ENCODE results near the gene SNRPE. TPM values are rescaled to one million over a fixed set of nuclear protein-coding genes. Genes with fewer than 3 reads are reported as not detected.

Gene SNRPE
- total RNA-seq: 199 and 219 TPM in 2 replicates
- polyA plus RNA-seq: 161 and 196 TPM in 2 replicates
- polyA plus RNA-seq (2011; cell fraction: cytosol; rRNA removed): 298 and 430 TPM in 2 replicates
- 106 and 139 TPM in 2 replicates for polyA plus RNA-seq (2011; cell fraction: nucleus; rRNA removed)
- 195 and 332 TPM in 2 replicates for polyA plus RNA-seq (2012)
- 34.8 and 53.7 TPM in 2 replicates for polyA minus RNA-seq
- polyA minus RNA-seq (2011; cell fraction: cytosol; rRNA and poly(A)+ RNA removed): 46.9 TPM
- 17.9 and 26.9 TPM in 2 replicates for polyA minus RNA-seq (2011; cell fraction: nucleus; rRNA and poly(A)+ RNA removed)
- Bru-seq, nascent RNA: percentile 93 among the genes with signal in this experiment
- BruChase-seq, experiment 1, labeled RNA remaining after a 6-hour chase: percentile 94 among the genes with signal in this experiment
- percentile 84 among the genes with signal in this experiment for BruChase-seq, experiment 2, labeled RNA remaining after a 2-hour chase
- long read RNA-seq, transcript SNRPE-202 (5 exons, 942 nt): major isoform, 544 of 610 reads
- long read RNA-seq, transcript SNRPE-205 (5 exons, 532 nt): minor isoform, 15 of 610 reads
- long read RNA-seq, transcript SNRPE-206 (4 exons, 967 nt): minor isoform, 9 of 610 reads
- long read RNA-seq, partial matches to known transcripts: 4 of 610 reads
- long read RNA-seq, other reads (novel, unspliced or antisense): 35 of 610 reads

DNA sequence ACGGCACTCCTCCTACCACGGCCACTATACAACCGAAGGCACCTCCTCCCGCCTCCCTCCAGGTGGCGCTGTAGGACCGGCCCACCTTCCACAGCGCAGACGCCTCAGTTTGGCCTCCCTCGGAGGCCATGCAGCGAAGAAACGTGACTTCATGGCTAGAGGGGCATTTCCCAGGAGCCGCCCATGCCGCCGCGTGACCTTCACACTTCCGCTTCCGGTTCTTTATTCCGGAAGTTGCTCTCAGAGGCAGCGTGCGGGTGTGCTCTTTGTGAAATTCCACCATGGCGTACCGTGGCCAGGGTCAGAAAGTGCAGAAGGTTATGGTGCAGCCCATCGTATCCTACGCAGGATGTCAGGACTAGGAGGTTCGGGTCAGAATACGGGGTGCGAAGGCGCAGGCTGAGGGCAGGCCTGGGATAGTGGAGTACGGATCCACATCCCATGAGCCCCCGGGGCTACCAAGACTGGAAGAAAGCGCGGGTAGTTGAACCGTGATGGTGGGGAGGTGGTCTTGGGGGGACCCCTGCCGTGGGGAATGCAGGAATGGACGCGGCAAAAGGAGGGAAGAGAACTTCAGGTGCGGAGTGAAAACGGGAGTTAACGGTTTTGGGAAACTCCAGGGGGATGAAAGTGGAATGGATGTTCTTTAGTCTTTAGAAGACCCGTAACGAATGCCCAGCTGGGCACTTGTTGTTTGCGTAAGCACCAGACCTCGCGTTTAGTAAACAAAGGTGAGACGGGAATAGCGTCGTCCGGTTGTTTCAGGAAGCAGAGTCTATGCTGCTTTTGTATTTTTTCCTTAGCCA is at the start of gene SNRPE:
TSS of gene SNRPE (plus strand) at position 221 of the 806 bp plus-strand sequence. CDS start at position 282, 61 bp downstream.
- FAIRE-seq: peak; percentile 99
- Histone ChIP-seq H3K36me3 (ENCODE audit: control insufficient read depth in 2 of 2, extremely low read depth in 1 of 2, insufficient read depth in 2 of 2, low read length in 2 of 2) (peaks cover 2 to 10% of the 10 kb centered on the region in 2 experiments), H3K9me3 (replicated peaks; ENCODE audit: control insufficient read depth, insufficient read depth, low read length) (no peaks in the 10 kb centered on the region), H3K4me2 (ENCODE audit: insufficient read depth, low read length) (peak within 1 kb of the TSS; percentile 89), H3K27ac (ENCODE audit: insufficient read depth, low read depth, low read length) (peak within 1 kb of the TSS; percentile 71), H3K27me3 (ENCODE audit: control insufficient read depth in 2 of 2, insufficient read depth in 2 of 2, low read length in 2 of 2) (no peaks in the 10 kb centered on the region), H3K9ac (replicated peaks; ENCODE audit: extremely low read depth, insufficient read depth, low read length) (peak within 1 kb of the TSS; percentile 92), H3K79me2 (ENCODE audit: control insufficient read depth, insufficient read depth, low read length) (peaks cover 24% of the 10 kb centered on the region), H2AFZ (ENCODE audit: low read depth, low read length) (peak within 1 kb of the TSS; percentile 62), H3K9me1 (replicated peaks; ENCODE audit: control insufficient read depth, extremely low read depth, insufficient read depth, low read length) (no peaks in the 10 kb centered on the region), H3K4me3 (replicated peaks in 1 of 3; ENCODE audit: insufficient read depth in 1 of 3, low read depth in 1 of 3, low read length in 3 of 3) (peak within 1 kb of the TSS; percentile 67 to 99 (median 94)), H3K4me1 (ENCODE audit: control insufficient read depth, extremely low read depth, insufficient read depth, low read length) (peaks cover 23% of the 10 kb centered on the region), H4K20me1 (replicated peaks; ENCODE audit: control insufficient read depth, extremely low read depth, insufficient read depth, low read length) (no peaks in the 10 kb centered on the region)
- peak; percentile 99 for DNase-seq (ENCODE audit: low read depth, low spot score)
- ChIA-PET CTCF (interaction anchor here (0.8 to 19.0 kb wide), 8 partner anchors 10 to 537 kb away, joined by 3 to 903 read pairs (median 6); no protein-coding TSS in a partner anchor), POLR2A (interaction anchor here (0.6 kb wide), 1 partner anchor 33 kb away, joined by 3 read pairs; no protein-coding TSS in a partner anchor)
- dilution Hi-C loops (cut with MboI; ENCODE audit: extremely low pct_ligation_motif_present, low sequenced_read_pairs): loop anchor here (25.0 kb wide), 1 partner anchor 276 kb away; no protein-coding TSS in a partner anchor
- peak; percentile 1 for TF ChIP-seq JUN (IDR thresholded peaks at IDR 0.05; ENCODE audit: borderline replicate concordance, insufficient read depth, insufficient read length, low read depth)
- TF ChIP-seq, protein P1, sequence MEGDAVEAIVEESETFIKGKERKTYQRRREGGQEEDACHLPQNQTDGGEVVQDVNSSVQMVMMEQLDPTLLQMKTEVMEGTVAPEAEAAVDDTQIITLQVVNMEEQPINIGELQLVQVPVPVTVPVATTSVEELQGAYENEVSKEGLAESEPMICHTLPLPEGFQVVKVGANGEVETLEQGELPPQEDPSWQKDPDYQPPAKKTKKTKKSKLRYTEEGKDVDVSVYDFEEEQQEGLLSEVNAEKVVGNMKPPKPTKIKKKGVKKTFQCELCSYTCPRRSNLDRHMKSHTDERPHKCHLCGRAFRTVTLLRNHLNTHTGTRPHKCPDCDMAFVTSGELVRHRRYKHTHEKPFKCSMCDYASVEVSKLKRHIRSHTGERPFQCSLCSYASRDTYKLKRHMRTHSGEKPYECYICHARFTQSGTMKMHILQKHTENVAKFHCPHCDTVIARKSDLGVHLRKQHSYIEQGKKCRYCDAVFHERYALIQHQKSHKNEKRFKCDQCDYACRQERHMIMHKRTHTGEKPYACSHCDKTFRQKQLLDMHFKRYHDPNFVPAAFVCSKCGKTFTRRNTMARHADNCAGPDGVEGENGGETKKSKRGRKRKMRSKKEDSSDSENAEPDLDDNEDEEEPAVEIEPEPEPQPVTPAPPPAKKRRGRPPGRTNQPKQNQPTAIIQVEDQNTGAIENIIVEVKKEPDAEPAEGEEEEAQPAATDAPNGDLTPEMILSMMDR (IDR thresholded peaks at IDR 0.05; ENCODE audit: extremely low read depth in 1 of 2, insufficient read depth in 1 of 2, low read depth in 1 of 2, low read length in 2 of 2): peak; percentile 92 to 95
- peak; percentile 84 for TF ChIP-seq POLR2A (IDR thresholded peaks at IDR 0.05; ENCODE audit: low read depth, low read length)
- TF ChIP-seq MAX (IDR thresholded peaks at IDR 0.05; ENCODE audit: insufficient read depth, insufficient read length): peak; percentile 94
- TF ChIP-seq EZH2 (IDR thresholded peaks at IDR 0.05; ENCODE audit: borderline replicate concordance, low read depth, low read length, severe bottlenecking): no peak
- TF ChIP-seq POLR2AphosphoS5 (IDR thresholded peaks at IDR 0.05; ENCODE audit: insufficient read depth, low read depth, low read length): peak; percentile 90
- no peak for TF ChIP-seq GATA2 (IDR thresholded peaks at IDR 0.05; ENCODE audit: insufficient read depth, insufficient read length, low read depth, low read length)
- TF ChIP-seq FOS (IDR thresholded peaks at IDR 0.05; ENCODE audit: borderline replicate concordance, insufficient read depth, low read length): no peak
- TF ChIP-seq MYC (IDR thresholded peaks at IDR 0.05; ENCODE audit: low read depth, low read length): peak; percentile 90
- BruUV-seq (replicated peaks): no TSS peak
- intact Hi-C loops (cut with micrococcal nuclease): loop anchor here (1.0 to 10.0 kb wide), 10 partner anchors 46 to 643 kb away; partner anchors contain the start of genes ATP2B4 and ETNK2
